ENCODE measurements around the gene MESD. TPM values are rescaled to one million over a fixed set of nuclear protein-coding genes. Genes with fewer than 3 reads are reported as not detected.

The MESD gene
- total RNA-seq, 1 experiment from 2014 or later, result 28.2 TPM

- intact Hi-C loops (cut with micrococcal nuclease; ENCODE audit: unreplicated experiment), result no loop called here
- TF ChIP-seq CTCF (IDR thresholded peaks at IDR 0.05) (peak; percentile 25; the same call in 1 of the 2 replicates), TCF7L2 (IDR thresholded peaks at IDR 0.05; ENCODE audit: low read depth, low read length) (no peak)
- no peak overlapping the region for H3K27ac ChIP-seq (ENCODE audit: low read length)
- POLR2A ChIA-PET, result no interaction called here
- 0 out of 2 replicates have a peak, but pooled peaks cover 3% of the 10 kb centered on the region for H3K4me1 ChIP-seq (ENCODE audit: control insufficient read depth, insufficient read depth, low read length)
- H3K4me3 ChIP-seq (ENCODE audit: low read depth in 2 of 2, low read length in 2 of 2), result no peak overlapping the region
- DNase-seq (ENCODE audit: low read depth, low spot score), result no peak
- no peaks in the 10 kb centered on the region for H3K27me3 ChIP-seq (ENCODE audit: control insufficient read depth, insufficient read depth, low read length)
- H3K9me3 ChIP-seq (ENCODE audit: control insufficient read depth, insufficient read depth, low read depth, low read length), result no peaks in the 10 kb centered on the region
- no peak for ATAC-seq
- BruUV-seq (replicated peaks), result no TSS peak
- in situ Hi-C loops (cut with HindIII; ENCODE audit: low pct_unique_long_range_greater_than_20kb, low sequenced_read_pairs), result no loop called here
- peaks cover 3% of the 10 kb centered on the region; the same call in 1 of the 2 replicates for H3K36me3 ChIP-seq (ENCODE audit: control insufficient read depth, insufficient read depth, low read length)
- CTCF ChIA-PET, result interaction anchor here (0.6 kb wide), 1 partner anchor 124 kb away, joined by 3 read pairs; no protein-coding TSS in a partner anchor
Observed at GRCh38 chr15:80982205-80982604, 7.4 kb downstream of the MESD start.

DNA sequence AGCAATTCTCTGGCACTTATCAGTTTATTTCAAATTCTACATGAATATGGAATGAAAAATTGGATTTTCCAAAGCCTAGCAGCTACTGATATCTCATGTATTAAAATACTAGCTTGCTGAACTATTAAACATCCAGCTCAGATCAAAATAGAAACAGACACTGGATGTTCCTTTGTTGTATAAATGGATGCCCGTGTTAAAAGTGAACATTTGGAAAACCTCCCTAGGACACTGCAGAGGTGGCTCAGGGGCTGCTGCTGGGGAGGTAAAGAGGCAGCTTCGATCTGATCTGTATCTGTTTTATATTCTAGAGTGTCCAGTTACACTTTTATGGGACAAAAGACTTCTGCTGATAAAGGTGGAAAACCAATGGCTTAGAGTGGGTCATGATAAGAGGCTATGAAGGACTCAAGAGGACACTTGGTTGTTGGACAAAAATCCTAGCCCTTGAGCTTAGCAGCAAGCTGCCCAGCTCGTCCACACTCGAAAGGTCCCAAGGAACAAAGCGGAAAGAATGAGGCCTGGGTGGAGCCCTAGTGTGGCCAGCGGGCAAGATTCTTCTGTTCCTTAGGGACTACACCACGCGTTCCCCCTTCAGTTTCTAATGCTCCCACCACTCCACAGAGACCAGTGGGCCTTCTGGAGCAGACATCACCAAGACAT is 9.9 kb downstream of the MESD start:
- Histone ChIP-seq H3K4me3 (ENCODE audit: low read depth in 2 of 2, low read length in 2 of 2) (no peak overlapping the region), H3K9me3 (ENCODE audit: control insufficient read depth, insufficient read depth, low read depth, low read length) (no peaks in the 10 kb centered on the region), H3K27me3 (ENCODE audit: control insufficient read depth, insufficient read depth, low read length) (no peaks in the 10 kb centered on the region), H3K36me3 (ENCODE audit: control insufficient read depth, insufficient read depth, low read length) (peaks cover 3% of the 10 kb centered on the region; the same call in 1 of the 2 replicates), H3K27ac (ENCODE audit: low read length) (no peak overlapping the region), H3K4me1 (ENCODE audit: control insufficient read depth, insufficient read depth, low read length) (no peaks in the 10 kb centered on the region)
- intact Hi-C loops (cut with micrococcal nuclease; ENCODE audit: unreplicated experiment), result loop anchor here (5.0 kb wide), 1 partner anchor 288 kb away; no protein-coding TSS in a partner anchor
- ATAC-seq (no peak), DNase-seq (ENCODE audit: low read depth, low spot score) (no peak)
- in situ Hi-C loops (cut with HindIII; ENCODE audit: low pct_unique_long_range_greater_than_20kb, low sequenced_read_pairs), result no loop called here
- POLR2A ChIA-PET, result no interaction called here
- CTCF ChIA-PET, result interaction anchor here (0.6 kb wide), 1 partner anchor 516 kb away, joined by 3 read pairs; no protein-coding TSS in a partner anchor
- TF ChIP-seq TCF7L2 (IDR thresholded peaks at IDR 0.05; ENCODE audit: low read depth, low read length) (no peak), REST (IDR thresholded peaks at IDR 0.05; ENCODE audit: insufficient read depth in 1 of 2, low read depth in 2 of 2, low read length in 1 of 2) (no peak), CTCF (IDR thresholded peaks at IDR 0.05) (no peak), POLR2AphosphoS5 (IDR thresholded peaks at IDR 0.05; ENCODE audit: low read depth, low read length) (no peak), SIN3A (IDR thresholded peaks at IDR 0.05; ENCODE audit: borderline replicate concordance, insufficient read depth, low read depth, low read length) (no peak)
- BruUV-seq (replicated peaks), result no TSS peak
